Activated T-cell treated with anti-CD3 and anti-CD28 coated beads, Interleukin-2, amount 50 U/mL, for 1 hour (primary cell): Measurements from ENCODE around the gene RFC4.

Source experiments
- DNase-seq: peaks from one replicate; pipeline ENCODE4 v3.0.0-alpha.2; 2020

RFC4 gene

GRCh38 chr3:186742618-186743380, 63.5 kb downstream of the RFC4 start:
- no peak for DNase-seq
